ENCODE data around the gene PROSER3.
"Not testable (repeated sequence)": the region's sequence is repeated elsewhere in the genome, so short reads cannot be mapped to it uniquely, and the experiment has no call there.

The PROSER3 gene

GRCh38 chr19:35724132-35724531 is 33.8 kb upstream of the PROSER3 start:
- H3K4me3 ChIP-seq (ENCODE audit: low read depth, low read length); H3K27ac ChIP-seq (ENCODE audit: low read depth, low read length); H2AFZ ChIP-seq (ENCODE audit: low read length, unreplicated experiment); H3K4me1 ChIP-seq (ENCODE audit: control insufficient read depth, insufficient read depth, low read length, unreplicated experiment); H3K27me3 ChIP-seq (ENCODE audit: insufficient read depth, low read length); H3K36me3 ChIP-seq (ENCODE audit: insufficient read depth, low read length): not testable (repeated sequence)
- H3K79me2 ChIP-seq (ENCODE audit: control insufficient read depth, insufficient read depth, low read length, unreplicated experiment), result peaks cover 12% of the 10 kb centered on the region

- Histone ChIP-seq H3K27me3 (ENCODE audit: insufficient read depth, low read length) (no peaks in the 10 kb centered on the region), H3K79me2 (ENCODE audit: control insufficient read depth, insufficient read depth, low read length, unreplicated experiment) (peaks cover 7% of the 10 kb centered on the region), H3K36me3 (ENCODE audit: insufficient read depth, low read length) (peaks cover 5% of the 10 kb centered on the region; the same call in 1 of the 2 replicates), H3K27ac (ENCODE audit: low read depth, low read length) (no peak overlapping the region), H2AFZ (ENCODE audit: low read length, unreplicated experiment) (no peak overlapping the region), H3K4me1 (ENCODE audit: control insufficient read depth, insufficient read depth, low read length, unreplicated experiment) (no peaks in the 10 kb centered on the region), H3K4me3 (ENCODE audit: low read depth, low read length) (no peak overlapping the region)
Measured at GRCh38 chr19:35724560-35724959, 33.4 kb upstream of the PROSER3 start.

- peaks cover 5% of the 10 kb centered on the region; the same call in 1 of the 2 replicates for H3K36me3 ChIP-seq (ENCODE audit: insufficient read depth, low read length)
- H2AFZ ChIP-seq (ENCODE audit: low read length, unreplicated experiment), result no peak overlapping the region
- no peak overlapping the region for H3K4me3 ChIP-seq (ENCODE audit: low read depth, low read length)
- H3K79me2 ChIP-seq (ENCODE audit: control insufficient read depth, insufficient read depth, low read length, unreplicated experiment), result no peaks in the 10 kb centered on the region
- H3K27ac ChIP-seq (ENCODE audit: low read depth, low read length), result no peak overlapping the region
- no peaks in the 10 kb centered on the region for H3K27me3 ChIP-seq (ENCODE audit: insufficient read depth, low read length)
- H3K4me1 ChIP-seq (ENCODE audit: control insufficient read depth, insufficient read depth, low read length, unreplicated experiment), result no peaks in the 10 kb centered on the region
Measured at GRCh38 chr19:35725216-35725861, 32.6 kb upstream of the PROSER3 start.

- no peaks in the 10 kb centered on the region for H3K79me2 ChIP-seq (ENCODE audit: control insufficient read depth, insufficient read depth, low read length, unreplicated experiment)
- H3K4me3 ChIP-seq (ENCODE audit: low read depth, low read length), result no peak overlapping the region
- peaks cover 5% of the 10 kb centered on the region; the same call in 1 of the 2 replicates for H3K36me3 ChIP-seq (ENCODE audit: insufficient read depth, low read length)
- no peaks in the 10 kb centered on the region for H3K4me1 ChIP-seq (ENCODE audit: control insufficient read depth, insufficient read depth, low read length, unreplicated experiment)
- no peaks in the 10 kb centered on the region for H3K27me3 ChIP-seq (ENCODE audit: insufficient read depth, low read length)
- no peak overlapping the region for H2AFZ ChIP-seq (ENCODE audit: low read length, unreplicated experiment)
- H3K27ac ChIP-seq (ENCODE audit: low read depth, low read length), result no peak overlapping the region
Measured at GRCh38 chr19:35727053-35727955, 30.7 kb upstream of the PROSER3 start.

- H2AFZ ChIP-seq (ENCODE audit: low read length, unreplicated experiment), result no peak overlapping the region
- H3K27ac ChIP-seq (ENCODE audit: low read depth, low read length), result no peak overlapping the region
- H3K36me3 ChIP-seq (ENCODE audit: insufficient read depth, low read length), result peaks cover 5% of the 10 kb centered on the region; the same call in 1 of the 2 replicates
- H3K4me3 ChIP-seq (ENCODE audit: low read depth, low read length), result no peak overlapping the region
- H3K79me2 ChIP-seq (ENCODE audit: control insufficient read depth, insufficient read depth, low read length, unreplicated experiment), result no peaks in the 10 kb centered on the region
- no peaks in the 10 kb centered on the region for H3K4me1 ChIP-seq (ENCODE audit: control insufficient read depth, insufficient read depth, low read length, unreplicated experiment)
- no peaks in the 10 kb centered on the region for H3K27me3 ChIP-seq (ENCODE audit: insufficient read depth, low read length)
Measured at GRCh38 chr19:35727956-35728706, 29.8 kb upstream of the PROSER3 start.

GRCh38 chr19:35729021-35729420 is 29.0 kb upstream of the PROSER3 start:
- H3K27ac ChIP-seq (ENCODE audit: low read depth, low read length), result no peak overlapping the region
- peaks cover 5% of the 10 kb centered on the region; the same call in 1 of the 2 replicates for H3K36me3 ChIP-seq (ENCODE audit: insufficient read depth, low read length)
- H3K4me1 ChIP-seq (ENCODE audit: control insufficient read depth, insufficient read depth, low read length, unreplicated experiment), result no peaks in the 10 kb centered on the region
- H2AFZ ChIP-seq (ENCODE audit: low read length, unreplicated experiment), result no peak overlapping the region
- no peaks in the 10 kb centered on the region for H3K27me3 ChIP-seq (ENCODE audit: insufficient read depth, low read length)
- no peaks in the 10 kb centered on the region for H3K79me2 ChIP-seq (ENCODE audit: control insufficient read depth, insufficient read depth, low read length, unreplicated experiment)
- no peak overlapping the region for H3K4me3 ChIP-seq (ENCODE audit: low read depth, low read length)

- Histone ChIP-seq H3K79me2 (ENCODE audit: control insufficient read depth, insufficient read depth, low read length, unreplicated experiment) (no peaks in the 10 kb centered on the region), H3K4me1 (ENCODE audit: control insufficient read depth, insufficient read depth, low read length, unreplicated experiment) (no peaks in the 10 kb centered on the region), H3K4me3 (ENCODE audit: low read depth, low read length) (no peak overlapping the region), H3K36me3 (ENCODE audit: insufficient read depth, low read length) (peaks cover 5% of the 10 kb centered on the region; the same call in 1 of the 2 replicates), H3K27me3 (ENCODE audit: insufficient read depth, low read length) (no peaks in the 10 kb centered on the region), H2AFZ (ENCODE audit: low read length, unreplicated experiment) (no peak overlapping the region), H3K27ac (ENCODE audit: low read depth, low read length) (no peak overlapping the region)
Measured at GRCh38 chr19:35729763-35730162, 28.2 kb upstream of the PROSER3 start.

GRCh38 chr19:35730326-35730725 is 27.6 kb upstream of the PROSER3 start:
- Histone ChIP-seq H3K27me3 (ENCODE audit: insufficient read depth, low read length) (no peaks in the 10 kb centered on the region), H2AFZ (ENCODE audit: low read length, unreplicated experiment) (no peak overlapping the region), H3K27ac (ENCODE audit: low read depth, low read length) (no peak overlapping the region), H3K36me3 (ENCODE audit: insufficient read depth, low read length) (peaks cover 5% of the 10 kb centered on the region; the same call in 1 of the 2 replicates), H3K79me2 (ENCODE audit: control insufficient read depth, insufficient read depth, low read length, unreplicated experiment) (no peaks in the 10 kb centered on the region), H3K4me1 (ENCODE audit: control insufficient read depth, insufficient read depth, low read length, unreplicated experiment) (no peaks in the 10 kb centered on the region), H3K4me3 (ENCODE audit: low read depth, low read length) (no peak overlapping the region)

GRCh38 chr19:35731353-35731752 is 26.6 kb upstream of the PROSER3 start:
- Histone ChIP-seq H3K79me2 (ENCODE audit: control insufficient read depth, insufficient read depth, low read length, unreplicated experiment) (no peaks in the 10 kb centered on the region), H3K36me3 (ENCODE audit: insufficient read depth, low read length) (no peaks in the 10 kb centered on the region), H3K4me3 (ENCODE audit: low read depth, low read length) (no peak overlapping the region), H3K4me1 (ENCODE audit: control insufficient read depth, insufficient read depth, low read length, unreplicated experiment) (no peaks in the 10 kb centered on the region), H3K27ac (ENCODE audit: low read depth, low read length) (no peak overlapping the region), H3K27me3 (ENCODE audit: insufficient read depth, low read length) (no peaks in the 10 kb centered on the region), H2AFZ (ENCODE audit: low read length, unreplicated experiment) (no peak overlapping the region)

GRCh38 chr19:35731779-35732405 is 26.1 kb upstream of the PROSER3 start:
- Histone ChIP-seq H3K36me3 (ENCODE audit: insufficient read depth, low read length) (no peaks in the 10 kb centered on the region), H3K79me2 (ENCODE audit: control insufficient read depth, insufficient read depth, low read length, unreplicated experiment) (no peaks in the 10 kb centered on the region), H3K27me3 (ENCODE audit: insufficient read depth, low read length) (no peaks in the 10 kb centered on the region), H3K4me1 (ENCODE audit: control insufficient read depth, insufficient read depth, low read length, unreplicated experiment) (no peaks in the 10 kb centered on the region), H3K27ac (ENCODE audit: low read depth, low read length) (no peak overlapping the region), H3K4me3 (ENCODE audit: low read depth, low read length) (no peak overlapping the region), H2AFZ (ENCODE audit: low read length, unreplicated experiment) (no peak overlapping the region)

Data from ACC112 (cell line).